HepG2 (cell line): ENCODE results near the gene HECA. TPM values are rescaled to one million over a fixed set of nuclear protein-coding genes. Genes with fewer than 3 reads are reported as not detected.
A peak's percentile ranks its signal among the peaks of the same experiment; 100 is the strongest.

Experiments
- ATAC-seq: fragments of 200-7000 bp; cut with Tn5 transposase; 3 replicates; pipeline ENCODE4 v1.9.1; 2020; ENCODE audit warnings: mild to moderate bottlenecking, moderate library complexity
- BruUV-seq: library from RNA; stranded (reverse); fragments of 400-500 nt; replicated peaks from 2 replicates; lab custom pipeline; 2021; lab: Mats Ljungman, UMichigan
- CTCF ChIA-PET: fragments of 300-600 bp; formaldehyde crosslinking; extraction: SDS; loops from one replicate; lab custom pipeline; 2021; ENCODE audit warnings: low total read pairs, inconsistent platforms, low intra/inter-chr PET ratio; lab: Yijun Ruan, JAX
- POLR2A ChIA-PET: fragments of 350-600 bp; sonication (Branson Sonifier 250); formaldehyde crosslinking; loops from one replicate; lab custom pipeline; 2020; ENCODE audit warnings: antibody characterized with exemption, inconsistent platforms; lab: Yijun Ruan, JAX
- DNase-seq: peaks from one replicate; pipeline ENCODE4 v3.0.0-alpha.2; 2015; ENCODE audit warnings: low spot score
- FAIRE-seq: peaks from 3 replicates; lab custom pipeline; 2011; peaks lifted over from hg19 to GRCh38; lab: Jason Lieb, UNC
- H2AFZ ChIP-seq: one replicate; pipeline ENCODE4 v1.6.1; 2011; ENCODE audit warnings: low read length, inconsistent platforms
- H3K27ac ChIP-seq: fragments of 300-600 bp; 3 replicates; pipeline ENCODE4 v1.8.0; 2011; ENCODE audit warnings: mixed run types, mild to moderate bottlenecking, mixed read lengths, low read length, inconsistent platforms; ENCODE audit not compliant: insufficient read depth; ENCODE audit errors: extremely low read length
- H3K27me3 ChIP-seq, 2 experiments: fragments of 200-600 bp in 1 of 2; 2 replicates in 1 of 2; 3 replicates in 1 of 2; pipeline versions ENCODE4 v1.6.0 to v1.8.0; 2011; ENCODE audit warnings: low read length in 2 of 2, mild to moderate bottlenecking in 2 of 2, moderate library complexity in 2 of 2, inconsistent platforms in 1 of 2; ENCODE audit not compliant: insufficient read depth in 2 of 2, control insufficient read depth in 1 of 2
- H3K36me3 ChIP-seq, 2 experiments: fragments of 200-600 bp in 1 of 2; replicated peaks in 1 of 2; 2 replicates in 1 of 2; 3 replicates in 1 of 2; pipeline versions ENCODE4 v1.5.1 to v1.8.0; 2011; ENCODE audit warnings: low read length in 2 of 2, inconsistent platforms in 1 of 2; ENCODE audit not compliant: insufficient read depth in 2 of 2, control insufficient read depth in 1 of 2
- H3K4me1 ChIP-seq: 2 replicates; pipeline ENCODE4 v1.5.1; 2012; ENCODE audit warnings: low read length, inconsistent platforms; ENCODE audit not compliant: insufficient read depth
- H3K4me2 ChIP-seq: 2 replicates; pipeline ENCODE4 v1.6.0; 2011; ENCODE audit warnings: low read depth, low read length, inconsistent platforms
- H3K4me3 ChIP-seq, 3 experiments: fragments of 200-600 bp in 1 of 3; sonication (generic), shearing (Covaris generic) in 1 of 3; replicated peaks in 1 of 3; 2 replicates each; pipeline ENCODE4 v1.5.1; 2011 to 2016; ENCODE audit warnings: low read length in 3 of 3, inconsistent platforms in 2 of 3, low read depth in 2 of 3, mild to moderate bottlenecking in 2 of 3, control low read depth in 1 of 3, mixed read lengths in 1 of 3; ENCODE audit not compliant: insufficient read depth in 1 of 3
- H3K79me2 ChIP-seq: one replicate; pipeline ENCODE4 v1.6.1; 2011; ENCODE audit warnings: low read length, inconsistent platforms; ENCODE audit not compliant: insufficient read depth
- H3K9ac ChIP-seq: 2 replicates; pipeline ENCODE4 v1.6.0; 2011; ENCODE audit warnings: mild to moderate bottlenecking, low read depth, low read length, inconsistent platforms; ENCODE audit not compliant: insufficient read depth
- H3K9me3 ChIP-seq: 2 replicates; pipeline ENCODE4 v1.5.1; 2012; ENCODE audit warnings: mild to moderate bottlenecking, low read length
- H4K20me1 ChIP-seq: 2 replicates; pipeline ENCODE4 v1.6.0; 2011; ENCODE audit warnings: inconsistent platforms, mild to moderate bottlenecking, low read length, moderate library complexity; ENCODE audit not compliant: insufficient read depth
- CBX2 ChIP-seq, 2 experiments: fragments of 200-600 bp in 1 of 2; sonication (generic); formaldehyde crosslinking in 1 of 2; IDR thresholded peaks; 2 replicates each; pipeline versions ENCODE4 v1.7.0 to v1.8.1; 2018 to 2022; ENCODE audit warnings: low read depth in 2 of 2, low read length in 1 of 2, mild to moderate bottlenecking in 1 of 2, missing genetic modification reagents in 1 of 2
- GABPB1 ChIP-seq: IDR thresholded peaks from 2 replicates; pipeline ENCODE4 v1.6.1; 2016; ENCODE audit warnings: mild to moderate bottlenecking, missing genetic modification reagents, moderate library complexity, missing compliant biosample characterization
- MATR3 ChIP-seq: sonication (generic); formaldehyde crosslinking; IDR thresholded peaks from 2 replicates; pipeline ENCODE4 v1.4.0; 2020; ENCODE audit warnings: missing genetic modification reagents
- ZNF205 ChIP-seq: IDR thresholded peaks from 2 replicates; pipeline ENCODE4 v1.6.1; 2018; ENCODE audit warnings: missing biosample characterization, missing genetic modification reagents
- ZNF329 ChIP-seq: sonication (generic); formaldehyde crosslinking; IDR thresholded peaks from 2 replicates; pipeline ENCODE4 v1.9.0; 2021; ENCODE audit warnings: low read depth, mild to moderate bottlenecking, missing genetic modification reagents
- ZNF777 ChIP-seq: sonication (generic); formaldehyde crosslinking; IDR thresholded peaks from 2 replicates; pipeline ENCODE4 v1.4.0; 2020; ENCODE audit warnings: missing genetic modification reagents
- WGBS: methylation state at CpG from one replicate; pipeline ENCODE4 v1.1.6; 2017; ENCODE audit warnings: low lambda C conversion rate; 5-methylcytosine and 5-hydroxymethylcytosine counted together
- in situ Hi-C: cut with HindIII; loops from 2 replicates; pipeline ENCODE4 v1.10.0; 2017; ENCODE audit warnings: low pct_unique_long_range_greater_than_20kb; ENCODE audit not compliant: extremely low pct_ligation_motif_present
- intact Hi-C: fragments of 100-400 bp; cut with micrococcal nuclease; formaldehyde crosslinking; loops from one replicate; pipeline ENCODE4 v1.10.0; 2022; ENCODE audit not compliant: unreplicated experiment
- polyA plus RNA-seq, 8 experiments: library from polyadenylated mRNA; depleted of rRNA in 3 of 8; stranded (reverse) in 7 of 8; unstranded in 1 of 8; fragments of >200 nt; fragmentation: Illumina TruSeq in 4 of 8; extraction: Trizol in 4 of 8; gene quantifications; 2 replicates each; pipeline versions ENCODE4 v1.2.1 to v1.2.3, GENCODE V29; 2011 to 2016; ENCODE audit warnings: low read depth in 4 of 8, missing spikeins in 1 of 8, mixed read lengths in 1 of 8; ENCODE audit not compliant: insufficient read depth in 1 of 8
- total RNA-seq, 5 experiments: library from RNA; depleted of rRNA; stranded (reverse); fragments of >200 nt; fragmentation: Illumina TruSeq; extraction: Trizol; gene quantifications; 2 replicates each; pipeline ENCODE4 v1.2.3, GENCODE V29; 2016; ENCODE audit warnings: low read depth in 1 of 5
- TF ChIP-seq, protein P1 (sequence below): sonication (generic); formaldehyde crosslinking; IDR thresholded peaks from 2 replicates; pipeline ENCODE4 v1.8.1; 2023; ENCODE audit warnings: mild to moderate bottlenecking, inconsistent platforms, moderate library complexity, missing genetic modification reagents, borderline replicate concordance
- TF ChIP-seq, protein P2 (sequence below): sonication (generic); formaldehyde crosslinking; IDR thresholded peaks from 2 replicates; pipeline ENCODE4 v1.8.1; 2022; ENCODE audit warnings: mild to moderate bottlenecking, missing genetic modification reagents
- TF ChIP-seq, protein P3 (sequence below): sonication (generic); formaldehyde crosslinking; IDR thresholded peaks from 2 replicates; pipeline ENCODE4 v1.5.0; 2020; ENCODE audit warnings: mild to moderate bottlenecking, low read depth, missing genetic modification reagents, borderline replicate concordance

Gene HECA
- total and polyA plus RNA-seq, 2 of the 13 experiments (the other 11 are each of a cell fraction or from before 2014, with no cell fraction given) = 0.18 to 0.49 TPM

DNA sequence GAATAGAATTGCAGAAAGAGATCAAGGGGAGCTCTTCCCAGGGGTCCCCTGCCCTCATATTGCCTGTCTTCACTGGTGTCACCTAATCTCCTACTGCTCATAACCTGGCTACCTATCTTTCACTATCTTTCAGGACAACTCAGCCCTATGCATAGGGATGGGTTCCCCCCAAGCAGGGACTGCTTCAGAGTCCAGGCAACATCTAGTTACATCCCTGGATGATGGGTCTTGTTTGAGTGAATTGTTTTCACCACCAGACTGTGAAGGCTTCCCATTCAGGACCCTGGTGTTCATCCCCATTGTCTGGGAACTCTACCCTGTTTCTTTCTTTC is 850 bp upstream of the HECA start (continued):
- TF ChIP-seq, protein P1, sequence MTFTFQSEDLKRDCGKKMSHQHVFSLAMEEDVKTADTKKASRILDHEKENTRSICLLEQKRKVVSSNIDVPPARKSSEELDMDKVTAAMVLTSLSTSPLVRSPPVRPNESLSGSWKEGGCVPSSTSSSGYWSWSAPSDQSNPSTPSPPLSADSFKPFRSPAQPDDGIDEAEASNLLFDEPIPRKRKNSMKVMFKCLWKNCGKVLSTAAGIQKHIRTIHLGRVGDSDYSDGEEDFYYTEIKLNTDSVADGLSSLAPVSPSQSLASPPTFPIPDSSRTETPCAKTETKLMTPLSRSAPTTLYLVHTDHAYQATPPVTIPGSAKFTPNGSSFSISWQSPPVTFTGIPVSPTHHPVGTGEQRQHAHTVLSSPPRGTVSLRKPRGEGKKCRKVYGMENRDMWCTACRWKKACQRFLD (CRISPR knock-in tag) = no peak
- no peak for TF ChIP-seq MATR3
- TF ChIP-seq, all 625 proteins: peak for 0

DNA sequence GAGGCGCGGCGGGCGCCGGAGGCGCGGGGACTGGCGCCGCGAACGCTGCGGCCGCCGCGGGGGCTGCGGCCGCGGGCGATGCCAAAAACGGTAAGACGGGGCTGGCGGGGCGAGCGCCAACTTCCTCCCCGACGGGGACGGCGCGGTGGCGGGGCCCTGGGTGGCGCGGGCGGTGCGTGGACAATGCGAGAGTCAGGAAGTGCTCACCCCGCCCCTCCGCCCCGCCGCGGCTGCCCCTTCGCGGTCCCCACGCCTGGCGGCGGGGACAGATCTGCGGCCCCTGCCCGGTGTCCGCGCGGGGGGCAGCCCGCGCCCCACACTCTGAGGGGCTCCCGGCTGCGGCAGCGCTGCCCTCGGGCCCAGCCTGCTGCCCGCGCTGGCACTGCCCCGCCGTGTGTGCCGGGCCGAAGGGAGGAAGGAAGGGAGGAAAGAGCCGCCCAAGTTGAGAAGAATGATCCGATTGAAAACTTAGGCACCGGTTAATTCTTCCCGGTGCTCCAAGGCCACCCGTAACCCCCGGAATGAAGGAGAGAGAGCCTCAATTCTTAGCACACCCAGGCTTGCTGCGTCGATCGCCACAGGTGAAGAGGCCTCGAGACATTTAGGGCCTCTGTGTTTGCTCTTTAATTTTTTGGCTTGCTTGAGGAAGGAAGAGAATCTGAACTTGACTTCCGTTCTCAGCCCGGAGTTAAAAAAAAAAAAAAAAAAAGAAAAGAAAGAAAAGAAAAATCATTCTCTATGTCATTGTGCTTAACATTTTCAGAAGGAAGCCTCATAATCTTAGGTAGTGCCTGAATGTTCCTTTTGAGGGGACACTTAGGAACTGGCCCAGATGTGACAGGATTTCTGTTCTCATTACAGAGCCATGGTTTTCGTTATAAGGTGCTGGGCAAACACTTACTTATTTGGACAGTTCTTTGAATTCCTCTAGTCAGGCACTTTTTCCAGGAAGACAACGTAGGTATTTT is 982 bp downstream of the HECA start:
- H3K4me2 ChIP-seq = peak overlapping the region; percentile 94
- H3K27me3 ChIP-seq = peaks cover 5 to 47% of the 10 kb centered on the region in 2 experiments; a peak in 3 of 5 replicates
- 0 out of 2 replicates have a peak, but pooled peaks cover 15% of the 10 kb centered on the region for H3K4me1 ChIP-seq
- in situ Hi-C loops = loop anchor here (10.0 kb wide), 1 partner anchor 229 kb away; no protein-coding TSS in a partner anchor
- no peaks in the 10 kb centered on the region for H3K79me2 ChIP-seq
- H3K9me3 ChIP-seq = no peaks in the 10 kb centered on the region
- ATAC-seq = peak; percentile 54
- intact Hi-C loops = no loop called here
- peak overlapping the region; percentile 38 for H2AFZ ChIP-seq
- TSS peak; percentile 70 for BruUV-seq
- WGBS = 7% methylated on average over 36 of the region's 76 CpGs
- no peak for DNase-seq
- H3K9ac ChIP-seq = peak overlapping the region; percentile 32; the same call in 1 of the 2 replicates
- no peak overlapping the region for H3K27ac ChIP-seq
- H3K4me3 ChIP-seq = peak overlapping the region; percentile 48 to 77 (median 69)
- CTCF ChIA-PET = no interaction called here
- no peaks in the 10 kb centered on the region for H4K20me1 ChIP-seq
- FAIRE-seq = peak; percentile 15
- no peaks in the 10 kb centered on the region for H3K36me3 ChIP-seq
- POLR2A ChIA-PET = no interaction called here
- peak; percentile 9; the same call in 1 of the 2 replicates for TF ChIP-seq GABPB1
- peak; percentile 68 for TF ChIP-seq CBX2 (IDR thresholded peaks at IDR 0.05; ENCODE audit: low read depth, low read length)
- TF ChIP-seq CBX2 (CRISPR knock-in tag; IDR thresholded peaks at IDR 0.05; ENCODE audit: low read depth) = no peak
- TF ChIP-seq, protein P2, sequence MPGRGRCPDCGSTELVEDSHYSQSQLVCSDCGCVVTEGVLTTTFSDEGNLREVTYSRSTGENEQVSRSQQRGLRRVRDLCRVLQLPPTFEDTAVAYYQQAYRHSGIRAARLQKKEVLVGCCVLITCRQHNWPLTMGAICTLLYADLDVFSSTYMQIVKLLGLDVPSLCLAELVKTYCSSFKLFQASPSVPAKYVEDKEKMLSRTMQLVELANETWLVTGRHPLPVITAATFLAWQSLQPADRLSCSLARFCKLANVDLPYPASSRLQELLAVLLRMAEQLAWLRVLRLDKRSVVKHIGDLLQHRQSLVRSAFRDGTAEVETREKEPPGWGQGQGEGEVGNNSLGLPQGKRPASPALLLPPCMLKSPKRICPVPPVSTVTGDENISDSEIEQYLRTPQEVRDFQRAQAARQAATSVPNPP = no peak
- TF ChIP-seq ZNF329 (CRISPR knock-in tag) = 0 out of 2 replicates have a peak, but pooled peaks have one; percentile 56
- peak; percentile 89 for TF ChIP-seq ZNF777 (CRISPR knock-in tag)
- peak; percentile 84; the same call in 1 of the 2 replicates for TF ChIP-seq ZNF205 (CRISPR knock-in tag)
- TF ChIP-seq, protein P3, sequence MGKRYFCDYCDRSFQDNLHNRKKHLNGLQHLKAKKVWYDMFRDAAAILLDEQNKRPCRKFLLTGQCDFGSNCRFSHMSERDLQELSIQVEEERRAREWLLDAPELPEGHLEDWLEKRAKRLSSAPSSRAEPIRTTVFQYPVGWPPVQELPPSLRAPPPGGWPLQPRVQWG (CRISPR knock-in tag) = no peak
